GM10248 (cell line): ENCODE measurements around the gene TMEM170A.
A peak's percentile ranks its signal among the peaks of the same experiment; 100 is the strongest.
"Not testable (repeated sequence)": the region's sequence is repeated elsewhere in the genome, so short reads cannot be mapped to it uniquely, and the experiment has no call there.

ENCODE experiments used
- CTCF ChIA-PET: fragments of 300-600 bp; sonication (Branson Sonifier 250); formaldehyde crosslinking; extraction: SDS; loops from one replicate; lab custom pipeline; 2021; ENCODE audit warnings: antibody characterized with exemption; lab: Yijun Ruan, JAX
- POLR2A ChIA-PET: fragments of 350-650 bp; sonication (Branson Sonifier 250); formaldehyde crosslinking; extraction: SDS; loops from one replicate; lab custom pipeline; 2020; ENCODE audit warnings: antibody characterized with exemption; lab: Yijun Ruan, JAX
- DNase-seq: peaks from one replicate; pipeline ENCODE4 v3.0.0; 2012; ENCODE audit errors: extremely low spot score
- CTCF ChIP-seq: IDR thresholded peaks from 2 replicates; pipeline ENCODE4 v1.5.1; 2012; ENCODE audit warnings: mild to moderate bottlenecking, low read depth; ENCODE audit errors: extremely low read depth, missing control alignments, control extremely low read depth

TMEM170A gene

GRCh38 chr16:75476817-75477216 is 12.3 kb upstream of the TMEM170A start:
- ChIA-PET POLR2A (interaction anchor here (0.6 kb wide), 1 partner anchor 12 kb away, joined by 3 read pairs; no protein-coding TSS in a partner anchor), CTCF (interaction anchor here (0.8 to 15.7 kb wide), 8 partner anchors 11 to 278 kb away, joined by 3 to 258 read pairs (median 4); partner anchors contain the start of genes CHST6 and TMEM170A)
- TF ChIP-seq CTCF = no peak
- DNase-seq = no peak

DNA sequence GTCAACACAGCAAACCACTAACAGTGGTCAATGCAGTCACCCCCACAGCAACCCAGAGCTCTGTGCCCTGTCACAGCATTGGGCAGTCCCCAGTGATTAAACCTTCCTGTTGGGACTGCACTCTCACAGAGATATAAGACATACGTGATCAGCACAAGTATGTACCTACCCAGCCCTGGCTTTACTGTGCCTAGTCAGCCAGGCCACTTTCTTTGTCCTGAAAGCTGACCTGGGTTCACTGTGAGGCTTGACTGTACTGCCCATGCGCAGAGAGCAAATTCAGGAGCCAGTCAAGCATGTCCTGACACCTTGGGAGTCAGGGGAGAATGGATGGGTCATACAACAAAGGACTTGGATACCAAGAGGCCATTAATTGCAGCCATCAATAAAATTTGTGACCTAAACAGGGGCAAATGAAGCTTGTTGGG is 10.9 kb upstream of the TMEM170A start:
- no peak for DNase-seq
- no peak for TF ChIP-seq CTCF
- POLR2A ChIA-PET = interaction anchor here (0.9 kb wide), 1 partner anchor 20 kb away, joined by 6 read pairs; the partner anchor contains the start of gene CHST6
- CTCF ChIA-PET = interaction anchor here (0.8 to 15.7 kb wide), 6 partner anchors 10 to 276 kb away, joined by 3 to 258 read pairs (median 4); partner anchors contain the start of genes CHST6 and TMEM170A

DNA sequence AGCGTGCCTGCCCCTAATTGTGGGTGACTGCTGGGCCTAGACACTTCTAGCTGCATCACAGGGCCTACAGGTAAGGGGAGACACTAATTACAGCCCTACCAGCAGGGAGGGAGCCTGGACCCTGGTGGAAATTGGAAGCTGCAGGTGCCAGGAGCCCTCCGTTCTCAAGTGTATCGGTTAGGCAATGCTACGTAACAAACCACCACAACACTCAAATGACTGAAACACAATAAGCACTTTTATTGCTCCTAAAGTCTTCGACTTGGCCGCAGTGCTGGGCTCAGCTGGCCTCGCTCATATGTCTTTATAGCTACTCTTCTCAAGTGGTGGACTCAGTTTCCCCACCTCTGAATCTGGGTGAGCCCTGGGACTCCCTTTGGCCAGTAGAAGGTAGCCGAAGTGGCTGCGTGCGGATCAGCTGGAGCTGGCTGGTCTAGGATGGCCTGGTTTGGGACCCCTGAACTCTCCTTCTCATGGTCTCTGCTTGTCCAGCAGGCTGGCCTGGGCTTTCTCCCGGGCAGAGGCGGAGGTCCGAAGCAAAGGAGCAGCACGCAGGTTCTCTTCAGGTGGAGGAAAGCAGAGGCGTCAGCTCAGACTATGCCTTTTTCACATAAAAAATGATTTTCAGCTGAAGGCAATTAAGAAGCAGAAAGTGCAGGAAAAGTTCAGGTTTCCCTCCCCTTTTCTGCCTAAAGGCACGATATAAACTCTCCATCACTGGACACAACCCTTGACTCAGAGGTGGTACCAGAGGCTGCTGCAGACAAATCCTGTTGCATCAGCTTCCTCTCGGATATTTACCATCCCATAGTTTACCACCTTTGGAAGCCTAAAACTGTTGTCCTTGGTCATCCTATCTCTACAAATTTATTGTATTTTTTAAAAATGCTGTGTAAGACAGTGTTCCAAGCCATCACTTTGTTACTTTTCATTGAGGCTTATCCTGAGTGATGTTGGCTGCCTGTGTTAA is 8.7 kb upstream of the TMEM170A start:
- no peak for DNase-seq
- TF ChIP-seq CTCF = no peak
- CTCF ChIA-PET = interaction anchor here (0.8 to 15.7 kb wide), 21 partner anchors 8 to 293 kb away, joined by 3 to 258 read pairs (median 4); partner anchors contain the start of genes CFDP1, CHST6 and TMEM170A
- POLR2A ChIA-PET = no interaction called here

DNA sequence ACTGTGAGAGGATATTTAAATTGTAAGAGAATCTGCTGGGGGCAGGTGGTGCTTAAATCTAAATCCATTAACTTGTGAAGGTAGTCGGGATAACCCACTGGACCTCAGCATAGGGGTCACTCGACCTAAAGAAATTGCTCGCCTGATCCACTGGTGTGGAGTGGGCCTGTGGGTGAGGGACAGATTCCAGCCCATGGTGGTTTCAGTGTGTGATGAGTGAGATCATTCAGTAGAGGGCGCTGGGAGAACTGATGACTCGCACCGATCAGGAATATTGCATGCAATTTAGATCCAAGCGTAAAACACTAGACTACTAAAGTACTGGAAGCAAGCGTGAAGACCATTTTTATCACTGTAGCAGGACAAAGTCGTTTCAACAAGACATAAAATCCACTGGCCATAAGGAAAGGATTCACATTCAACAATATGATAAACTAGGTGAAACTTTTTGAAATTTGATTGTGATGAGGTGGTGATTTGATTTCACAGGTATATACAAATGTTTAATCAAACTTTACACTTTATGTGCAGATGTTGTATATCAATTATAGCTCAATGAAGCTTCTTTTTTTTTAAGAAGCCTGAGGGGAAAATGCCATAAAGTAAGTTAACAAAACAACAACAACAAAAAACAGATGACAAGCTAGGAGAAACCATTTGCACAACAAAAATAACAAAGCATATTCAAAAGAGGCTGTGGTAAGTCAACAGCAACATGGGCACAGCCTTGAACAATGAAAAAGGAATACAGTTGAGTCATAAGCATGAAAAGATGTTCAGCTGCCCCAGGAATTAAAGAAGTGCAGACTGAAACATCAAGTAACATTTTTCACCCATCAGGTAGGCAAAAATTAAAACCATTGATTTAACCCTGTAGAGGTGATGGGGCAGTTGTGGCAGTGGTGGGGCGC is 7.5 kb upstream of the TMEM170A start:
- TF ChIP-seq CTCF = peak; percentile 81
- ChIA-PET POLR2A (no interaction called here), CTCF (interaction anchor here (0.7 to 15.7 kb wide), 29 partner anchors 8 to 381 kb away, joined by 3 to 258 read pairs (median 3); partner anchors contain the start of genes CFDP1 and CHST6)

GRCh38 chr16:75466760-75467159 is 2.3 kb upstream of the TMEM170A start:
- TF ChIP-seq CTCF = no peak
- CTCF ChIA-PET = interaction anchor here (1.6 to 15.7 kb wide), 5 partner anchors 21 to 297 kb away, joined by 3 to 258 read pairs (median 7); partner anchors contain the start of genes CHST6, KARS1 and TERF2IP
- POLR2A ChIA-PET = no interaction called here
- DNase-seq = no peak

More for the DNA sequence above, 7.5 kb upstream of the TMEM170A start:
- peak; percentile 74 for DNase-seq

- DNase-seq, POLR2A ChIA-PET: not testable (repeated sequence)
- CTCF ChIA-PET = interaction anchor here (0.7 to 15.7 kb wide), 20 partner anchors 9 to 264 kb away, joined by 3 to 258 read pairs (median 4); partner anchors contain the start of genes CFDP1 and CHST6
Observed at GRCh38 chr16:75463389-75464121, 934 bp downstream of the TMEM170A start.
